Smooth muscle cell (in vitro differentiated cells): ENCODE measurements around the gene EPHA4. TPM values are rescaled to one million over a fixed set of nuclear protein-coding genes. Genes with fewer than 3 reads are reported as not detected.

Experiments used
- DNase-seq: peaks from one replicate; lab custom pipeline; 2025; ENCODE audit not compliant: unreplicated experiment; lab: John Stamatoyannopoulos, UW
- H2AFZ ChIP-seq: fragments of 200-600 bp; sonication (generic); 2 replicates; pipeline ENCODE4 v1.6.0; 2016; ENCODE audit warnings: antibody characterized with exemption, low read depth, mild to moderate bottlenecking
- H3F3A ChIP-seq: fragments of 200-600 bp; sonication (generic); 2 replicates; pipeline ENCODE4 v1.6.0; 2017; ENCODE audit warnings: antibody characterized with exemption, low read depth
- H3K27ac ChIP-seq: fragments of 200-600 bp; sonication (generic); 2 replicates; pipeline ENCODE4 v1.5.1; 2016; ENCODE audit warnings: low read depth, mild to moderate bottlenecking
- H3K27me3 ChIP-seq: fragments of 200-600 bp; sonication (generic); 2 replicates; pipeline ENCODE4 v1.6.1; 2016; ENCODE audit warnings: low read depth, mild to moderate bottlenecking
- H3K36me3 ChIP-seq: fragments of 200-600 bp; sonication (generic); 2 replicates; pipeline ENCODE4 v1.5.1; 2016; ENCODE audit warnings: low read depth
- H3K4me1 ChIP-seq: fragments of 200-600 bp; sonication (generic); 2 replicates; pipeline ENCODE4 v1.5.1; 2016; ENCODE audit warnings: low read depth
- H3K4me2 ChIP-seq: fragments of 200-600 bp; sonication (generic); 2 replicates; pipeline ENCODE4 v1.6.0; 2016; ENCODE audit warnings: mild to moderate bottlenecking
- H3K4me3 ChIP-seq: fragments of 200-600 bp; sonication (generic); 2 replicates; pipeline ENCODE4 v1.5.1; 2016; ENCODE audit warnings: mild to moderate bottlenecking
- H3K79me2 ChIP-seq: fragments of 200-600 bp; sonication (generic); 2 replicates; pipeline ENCODE4 v1.6.0; 2016; ENCODE audit warnings: low read depth, mild to moderate bottlenecking
- H3K9ac ChIP-seq: fragments of 200-600 bp; sonication (generic); 2 replicates; pipeline ENCODE4 v1.6.0; 2016; ENCODE audit warnings: low read depth
- H3K9me3 ChIP-seq: fragments of 200-600 bp; sonication (generic); replicated peaks from 2 replicates; pipeline ENCODE4 v1.5.1; 2016; ENCODE audit warnings: low read depth
- H4K20me1 ChIP-seq: fragments of 200-600 bp; sonication (generic); 2 replicates; pipeline ENCODE4 v1.6.0; 2016; ENCODE audit warnings: low read depth
- CTCF ChIP-seq: fragments of 200-600 bp; sonication (generic); IDR thresholded peaks from 2 replicates; pipeline ENCODE4 v1.5.1; 2017; ENCODE audit warnings: borderline replicate concordance, mild to moderate bottlenecking, antibody characterized with exemption; ENCODE audit not compliant: insufficient read depth, poor library complexity, severe bottlenecking
- WGBS: methylation state at CpG from one replicate; pipeline ENCODE4 v1.1.7; 2016; ENCODE audit warnings: low lambda C conversion rate; 5-methylcytosine and 5-hydroxymethylcytosine counted together
- polyA plus RNA-seq: library from polyadenylated mRNA; unstranded; fragments of >200 nt; fragmentation: Nextera tagmentation; extraction: Ambion mirVana; gene quantifications from 2 replicates; pipeline ENCODE4 v1.2.1, GENCODE V29; 2016
- total RNA-seq: library from RNA; depleted of rRNA; stranded (reverse); fragments of >200 nt; gene quantifications from 2 replicates; pipeline ENCODE4 v1.2.3, GENCODE V29; 2014

Gene EPHA4
- total and polyA plus RNA-seq, 2 experiments from 2014 or later, result 2.8 to 48.3 TPM

GRCh38 chr2:221434142-221434541 lies 138.0 kb downstream of the EPHA4 start:
- peaks cover 4% of the 10 kb centered on the region for H3F3A ChIP-seq
- peaks cover 9% of the 10 kb centered on the region for H3K27me3 ChIP-seq
- H3K4me3 ChIP-seq, result no peak overlapping the region
- TF ChIP-seq CTCF, result no peak
- 70% methylated on average over 7 of the region's 7 CpGs for WGBS
- no peaks in the 10 kb centered on the region for H3K79me2 ChIP-seq
- no peaks in the 10 kb centered on the region for H3K9me3 ChIP-seq
- no peak overlapping the region for H3K4me2 ChIP-seq
- DNase-seq, result no peak
- no peaks in the 10 kb centered on the region for H4K20me1 ChIP-seq
- H3K9ac ChIP-seq, result no peak overlapping the region
- peaks cover 12% of the 10 kb centered on the region for H3K4me1 ChIP-seq
- H3K27ac ChIP-seq, result peak overlapping the region; percentile 38
- no peaks in the 10 kb centered on the region for H3K36me3 ChIP-seq
- H2AFZ ChIP-seq, result no peak overlapping the region

DNA sequence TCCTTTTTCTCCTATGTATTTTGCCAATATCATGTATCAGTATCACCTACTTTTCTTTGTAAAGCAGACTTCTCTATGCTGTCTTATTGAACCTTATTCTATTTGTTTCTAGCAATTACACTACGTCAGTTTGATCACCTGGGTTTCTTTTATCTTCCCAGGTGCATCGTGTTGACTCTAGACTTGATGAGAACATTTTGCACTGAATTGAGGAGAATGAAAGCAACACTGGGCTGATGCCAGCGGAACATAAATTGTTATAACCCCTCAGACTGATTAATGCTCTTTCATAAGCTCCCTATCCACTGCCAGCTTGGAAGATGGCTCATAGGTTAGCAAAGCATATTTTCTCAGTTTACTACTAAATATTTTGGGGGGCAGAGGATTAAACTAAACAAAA lies 140.6 kb downstream of the EPHA4 start:
- H3K4me3 ChIP-seq, result no peak overlapping the region
- WGBS, result 84% methylated on average over 3 of the region's 3 CpGs
- H4K20me1 ChIP-seq, result no peaks in the 10 kb centered on the region
- no peak for TF ChIP-seq CTCF
- H3K4me2 ChIP-seq, result no peak overlapping the region
- no peaks in the 10 kb centered on the region for H3K79me2 ChIP-seq
- no peak for DNase-seq
- H2AFZ ChIP-seq, result no peak overlapping the region
- no peak overlapping the region for H3K27ac ChIP-seq
- peaks cover 12% of the 10 kb centered on the region for H3K4me1 ChIP-seq
- H3K9me3 ChIP-seq, result no peaks in the 10 kb centered on the region
- no peak overlapping the region for H3K9ac ChIP-seq
- peaks cover 25% of the 10 kb centered on the region for H3K27me3 ChIP-seq
- H3K36me3 ChIP-seq, result no peaks in the 10 kb centered on the region
- peaks cover 3% of the 10 kb centered on the region for H3F3A ChIP-seq

DNA sequence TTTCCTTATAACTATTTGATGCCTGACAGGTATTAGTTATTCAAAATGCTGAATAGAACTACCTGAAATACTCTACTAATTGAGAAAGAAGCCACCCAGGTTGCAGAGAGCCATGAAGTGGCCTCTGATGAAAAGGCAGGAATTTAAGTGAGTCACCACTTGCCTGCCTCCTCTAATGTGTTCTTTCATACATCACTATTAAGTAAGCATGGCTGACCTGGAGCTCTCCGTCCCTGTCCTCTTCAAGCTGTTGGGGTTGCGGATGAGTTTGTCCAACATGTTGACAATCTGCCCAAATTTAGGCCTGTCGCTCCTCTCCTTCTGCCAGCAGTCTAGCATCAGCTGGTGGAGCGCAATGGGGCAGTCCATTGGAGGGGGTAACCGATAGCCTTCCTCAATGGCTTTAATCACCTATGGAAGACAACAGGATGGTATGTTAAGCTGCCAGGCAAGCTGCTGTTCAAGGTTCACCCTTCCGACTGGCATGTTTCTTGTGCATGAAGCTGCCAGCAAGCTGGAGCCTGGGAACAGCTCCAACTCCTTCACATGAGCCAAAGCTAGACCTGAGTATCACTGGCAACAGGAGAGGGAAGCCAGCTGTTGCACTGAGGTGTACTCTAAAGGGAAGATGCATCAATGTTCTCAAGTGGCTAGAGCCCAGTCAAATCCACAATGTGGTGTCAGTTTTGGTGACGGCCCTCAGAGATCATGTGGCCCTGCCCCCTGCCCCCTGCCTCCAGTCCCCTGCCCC lies 142.2 kb downstream of the EPHA4 start:
- H3K4me2 ChIP-seq, result no peak overlapping the region
- peaks cover 28% of the 10 kb centered on the region for H3K27me3 ChIP-seq
- no peaks in the 10 kb centered on the region for H3F3A ChIP-seq
- no peaks in the 10 kb centered on the region for H3K36me3 ChIP-seq
- no peak overlapping the region for H2AFZ ChIP-seq
- peak overlapping the region; percentile 55 for H3K27ac ChIP-seq
- WGBS, result 98% methylated on average over 7 of the region's 7 CpGs
- no peaks in the 10 kb centered on the region for H3K9me3 ChIP-seq
- H3K4me3 ChIP-seq, result no peak overlapping the region
- H3K79me2 ChIP-seq, result no peaks in the 10 kb centered on the region
- peaks cover 5% of the 10 kb centered on the region for H3K4me1 ChIP-seq
- no peak overlapping the region for H3K9ac ChIP-seq
- H4K20me1 ChIP-seq, result no peaks in the 10 kb centered on the region
- TF ChIP-seq CTCF, result no peak
- DNase-seq, result no peak

DNA sequence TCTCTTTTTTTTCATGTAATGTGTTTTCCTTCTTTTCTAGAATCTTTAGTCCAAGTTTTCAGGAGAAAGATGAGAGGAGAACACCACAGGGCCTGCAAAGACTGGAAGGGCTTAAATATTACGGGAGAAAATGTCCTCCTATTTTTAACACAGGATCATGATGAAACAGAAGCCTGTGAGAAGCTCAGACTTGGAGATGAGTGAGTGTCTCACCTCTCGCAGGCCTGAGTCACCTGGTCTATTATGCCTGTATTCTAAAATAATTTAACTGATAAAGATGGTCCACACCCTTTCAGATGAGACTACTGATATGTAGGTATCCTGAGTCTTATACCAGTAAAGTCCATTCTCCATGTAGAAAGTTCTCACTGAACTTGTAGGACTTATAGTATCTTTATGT lies 143.2 kb downstream of the EPHA4 start:
- 75% methylated on average over 2 of the region's 2 CpGs for WGBS
- H3K27me3 ChIP-seq, result peaks cover 23% of the 10 kb centered on the region
- H3K79me2 ChIP-seq, result no peaks in the 10 kb centered on the region

More for the DNA sequence above, 143.2 kb downstream of the EPHA4 start:
- Histone ChIP-seq H3K4me2 (no peak overlapping the region), H3K9me3 (no peaks in the 10 kb centered on the region), H3F3A (no peaks in the 10 kb centered on the region), H4K20me1 (no peaks in the 10 kb centered on the region), H3K27ac (peak overlapping the region; percentile 55), H3K4me1 (no peaks in the 10 kb centered on the region), H3K9ac (no peak overlapping the region), H3K36me3 (no peaks in the 10 kb centered on the region), H2AFZ (no peak overlapping the region), H3K4me3 (no peak overlapping the region)
- no peak for TF ChIP-seq CTCF
- no peak for DNase-seq
